NOMO-1 (cell line): ENCODE results near the gene PKN2.
"Not testable (repeated sequence)": the region's sequence is repeated elsewhere in the genome, so short reads cannot be mapped to it uniquely, and the experiment has no call there.

Experiments
- DNase-seq, 2 experiments: peaks; one replicate each; lab custom pipeline; 2025; ENCODE audit not compliant: unreplicated experiment in 2 of 2; lab: John Stamatoyannopoulos, UW

The PKN2 gene

GRCh38 chr1:88784551-88784950, 100.5 kb downstream of the PKN2 start:
- peak in 1 of 2 experiments; percentile 11 for DNase-seq

- no peak for DNase-seq
Measured at GRCh38 chr1:88787023-88787903, 103.2 kb downstream of the PKN2 start.

GRCh38 chr1:88791192-88791591, 107.1 kb downstream of the PKN2 start:
- DNase-seq: no peak

GRCh38 chr1:88799491-88799890, 115.4 kb downstream of the PKN2 start:
- DNase-seq: no peak

- no peak for DNase-seq
Measured at GRCh38 chr1:88800382-88801051, 116.4 kb downstream of the PKN2 start.

- peak; percentile 52 to 70 for DNase-seq
Measured at GRCh38 chr1:88801575-88802208, 117.6 kb downstream of the PKN2 start.

- no peak for DNase-seq
Measured at GRCh38 chr1:88802404-88802803, 118.3 kb downstream of the PKN2 start.

- DNase-seq: no peak
Measured at GRCh38 chr1:88802950-88803349, 118.9 kb downstream of the PKN2 start.

- no peak for DNase-seq
Measured at GRCh38 chr1:88803444-88803843, 119.4 kb downstream of the PKN2 start.

GRCh38 chr1:88812366-88812765, 128.3 kb downstream of the PKN2 start:
- no peak for DNase-seq

- no peak for DNase-seq
Measured at GRCh38 chr1:88813471-88813870, 129.4 kb downstream of the PKN2 start.

GRCh38 chr1:88819642-88820041, 135.6 kb downstream of the PKN2 start:
- not testable (repeated sequence) for DNase-seq

GRCh38 chr1:88825721-88826120, 141.6 kb downstream of the PKN2 start:
- no peak for DNase-seq

- DNase-seq: no peak
Measured at GRCh38 chr1:88847643-88848042, 163.6 kb downstream of the PKN2 start.

GRCh38 chr1:88851303-88852063, 167.4 kb downstream of the PKN2 start:
- DNase-seq: no peak

- no peak for DNase-seq
Measured at GRCh38 chr1:88867743-88868521, 183.9 kb downstream of the PKN2 start.

GRCh38 chr1:88869644-88870043, 185.6 kb downstream of the PKN2 start:
- DNase-seq: not testable (repeated sequence)

GRCh38 chr1:88873737-88874349, 189.8 kb downstream of the PKN2 start:
- peak; percentile 65 to 76 for DNase-seq

GRCh38 chr1:88875595-88875994, 191.5 kb downstream of the PKN2 start:
- DNase-seq: no peak
